ENCODE data around the gene AUTS2. TPM values are rescaled to one million over a fixed set of nuclear protein-coding genes. Genes with fewer than 3 reads are reported as not detected.

AUTS2 gene
- total RNA-seq, 3 donors from 2014 or later = 31.5 to 94.3 (median 81.3) TPM

GRCh38 chr7:70761711-70762328 is 1163.5 kb downstream of the AUTS2 start:
- DNase-seq (ENCODE audit: low spot score in 2 of 2) = no peak
- Histone ChIP-seq H3K27me3 (no peaks in the 10 kb centered on the region), H3K9me3 (no peaks in the 10 kb centered on the region), H3K36me3 (no peaks in the 10 kb centered on the region), H3K4me1 (no peaks in the 10 kb centered on the region), H3K4me3 (no peak overlapping the region), H3K27ac (no peak overlapping the region)
- TF ChIP-seq, protein P1, sequence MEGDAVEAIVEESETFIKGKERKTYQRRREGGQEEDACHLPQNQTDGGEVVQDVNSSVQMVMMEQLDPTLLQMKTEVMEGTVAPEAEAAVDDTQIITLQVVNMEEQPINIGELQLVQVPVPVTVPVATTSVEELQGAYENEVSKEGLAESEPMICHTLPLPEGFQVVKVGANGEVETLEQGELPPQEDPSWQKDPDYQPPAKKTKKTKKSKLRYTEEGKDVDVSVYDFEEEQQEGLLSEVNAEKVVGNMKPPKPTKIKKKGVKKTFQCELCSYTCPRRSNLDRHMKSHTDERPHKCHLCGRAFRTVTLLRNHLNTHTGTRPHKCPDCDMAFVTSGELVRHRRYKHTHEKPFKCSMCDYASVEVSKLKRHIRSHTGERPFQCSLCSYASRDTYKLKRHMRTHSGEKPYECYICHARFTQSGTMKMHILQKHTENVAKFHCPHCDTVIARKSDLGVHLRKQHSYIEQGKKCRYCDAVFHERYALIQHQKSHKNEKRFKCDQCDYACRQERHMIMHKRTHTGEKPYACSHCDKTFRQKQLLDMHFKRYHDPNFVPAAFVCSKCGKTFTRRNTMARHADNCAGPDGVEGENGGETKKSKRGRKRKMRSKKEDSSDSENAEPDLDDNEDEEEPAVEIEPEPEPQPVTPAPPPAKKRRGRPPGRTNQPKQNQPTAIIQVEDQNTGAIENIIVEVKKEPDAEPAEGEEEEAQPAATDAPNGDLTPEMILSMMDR (IDR thresholded peaks at IDR 0.05) = no peak
- TF ChIP-seq POLR2A (IDR thresholded peaks at IDR 0.05) (no peak), POLR2AphosphoS5 (IDR thresholded peaks at IDR 0.05) (no peak)
- intact Hi-C loops (cut with DNase I; ENCODE audit: low total_unique reads) = no loop called here

GRCh38 chr7:70762696-70763095 is 1164.4 kb downstream of the AUTS2 start:
- H3K27ac ChIP-seq = peak overlapping the region; percentile 50 to 71
- H3K9me3 ChIP-seq = no peaks in the 10 kb centered on the region
- no peak overlapping the region for H3K4me3 ChIP-seq
- intact Hi-C loops (cut with DNase I; ENCODE audit: low total_unique reads) = no loop called here
- TF ChIP-seq, protein P1 (IDR thresholded peaks at IDR 0.05) = no peak
- TF ChIP-seq POLR2AphosphoS5 (IDR thresholded peaks at IDR 0.05) (no peak), POLR2A (IDR thresholded peaks at IDR 0.05) (no peak)
- no peaks in the 10 kb centered on the region for H3K27me3 ChIP-seq
- peak in 1 of 2 donors; percentile 68 for DNase-seq (ENCODE audit: low spot score in 2 of 2)
- no peaks in the 10 kb centered on the region for H3K36me3 ChIP-seq
- no peaks in the 10 kb centered on the region for H3K4me1 ChIP-seq

GRCh38 chr7:70763961-70764691 is 1165.9 kb downstream of the AUTS2 start:
- H3K4me3 ChIP-seq = peak overlapping the region in 1 of 3 donors; percentile 15
- H3K27ac ChIP-seq = peak overlapping the region in 1 of 2 donors; percentile 50
- H3K4me1 ChIP-seq = no peaks in the 10 kb centered on the region
- no peaks in the 10 kb centered on the region for H3K36me3 ChIP-seq
- H3K27me3 ChIP-seq = no peaks in the 10 kb centered on the region
- TF ChIP-seq, protein P1 (IDR thresholded peaks at IDR 0.05) = no peak
- TF ChIP-seq POLR2AphosphoS5 (IDR thresholded peaks at IDR 0.05) (no peak), POLR2A (IDR thresholded peaks at IDR 0.05) (no peak)
- no peaks in the 10 kb centered on the region for H3K9me3 ChIP-seq
- no peak for DNase-seq (ENCODE audit: low spot score in 2 of 2)
- intact Hi-C loops (cut with DNase I; ENCODE audit: low total_unique reads) = no loop called here

GRCh38 chr7:70764701-70765208 is 1166.5 kb downstream of the AUTS2 start:
- no peak overlapping the region for H3K4me3 ChIP-seq
- DNase-seq (ENCODE audit: low spot score in 2 of 2) = no peak
- intact Hi-C loops (cut with DNase I; ENCODE audit: low total_unique reads) = no loop called here
- H3K27ac ChIP-seq = no peak overlapping the region
- no peaks in the 10 kb centered on the region for H3K27me3 ChIP-seq
- TF ChIP-seq POLR2AphosphoS5 (IDR thresholded peaks at IDR 0.05) (no peak), POLR2A (IDR thresholded peaks at IDR 0.05) (no peak)
- TF ChIP-seq, protein P1 (IDR thresholded peaks at IDR 0.05) = no peak
- H3K36me3 ChIP-seq = no peaks in the 10 kb centered on the region
- no peaks in the 10 kb centered on the region for H3K4me1 ChIP-seq
- no peaks in the 10 kb centered on the region for H3K9me3 ChIP-seq

DNA sequence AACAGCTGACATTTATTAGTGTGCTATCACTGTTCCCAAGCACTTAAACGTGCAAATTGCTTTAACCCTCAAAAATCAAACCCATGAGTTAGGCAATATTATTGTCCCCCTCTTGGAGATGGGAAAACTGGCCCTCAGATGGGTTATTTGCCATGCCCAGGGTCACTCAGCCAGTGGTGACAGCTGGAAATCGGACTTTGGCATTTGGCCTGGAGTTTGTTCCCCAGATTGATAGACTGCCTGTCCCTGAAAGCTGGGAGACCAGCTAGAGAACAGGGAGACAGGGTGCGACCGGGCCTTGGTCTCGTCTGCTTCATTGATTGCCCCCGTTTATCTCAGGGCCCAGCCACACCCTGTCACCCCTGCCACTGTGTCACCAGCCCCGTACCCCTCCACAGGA is 1167.4 kb downstream of the AUTS2 start:
- Histone ChIP-seq H3K36me3 (no peaks in the 10 kb centered on the region), H3K9me3 (no peaks in the 10 kb centered on the region), H3K4me1 (no peaks in the 10 kb centered on the region), H3K27me3 (no peaks in the 10 kb centered on the region), H3K4me3 (no peak overlapping the region), H3K27ac (no peak overlapping the region)
- no peak for DNase-seq (ENCODE audit: low spot score in 2 of 2)
- intact Hi-C loops (cut with DNase I; ENCODE audit: low total_unique reads) = no loop called here
- TF ChIP-seq POLR2A (IDR thresholded peaks at IDR 0.05) = no peak

Data from breast epithelium (tissue), 4 donors.